HL-60/S4 treated with phorbol 12-myristate 13-acetate at 8.2 ng/mL for 4 days and 3 days (cell line): ENCODE data around the gene ERLEC1.
"Not testable (repeated sequence)": the region's sequence is repeated elsewhere in the genome, so short reads cannot be mapped to it uniquely, and the experiment has no call there.

ENCODE experiments used
- in situ Hi-C: fragments of 300-500 bp; cut with MboI; formaldehyde crosslinking; loops from 2 replicates; pipeline ENCODE4 v1.15.0; 2022; ENCODE audit warnings: low sequenced_read_pairs

ERLEC1 gene

DNA sequence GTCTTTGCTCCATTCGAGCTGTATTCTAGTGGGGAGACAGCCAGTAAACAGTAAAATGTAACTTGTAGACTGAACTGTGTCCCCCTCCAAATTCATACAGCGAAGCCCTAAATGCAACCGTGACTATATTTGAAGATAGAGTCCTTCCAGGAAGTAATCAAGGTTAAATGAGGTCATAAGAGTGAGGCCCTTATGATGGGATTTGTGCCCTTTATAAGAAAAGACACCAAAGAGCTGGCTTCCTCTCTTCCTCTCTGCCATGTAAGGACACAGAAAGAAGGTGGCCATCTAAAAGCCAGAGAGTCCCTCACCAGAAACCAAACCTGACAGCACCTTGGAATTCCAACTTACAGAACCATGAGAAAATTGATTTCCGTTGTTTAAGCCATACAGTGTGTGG, 41.5 kb downstream of the ERLEC1 start:
- in situ Hi-C loops = no loop called here

GRCh38 chr2:53829273-53829979, 42.6 kb downstream of the ERLEC1 start:
- in situ Hi-C loops = no loop called here

DNA sequence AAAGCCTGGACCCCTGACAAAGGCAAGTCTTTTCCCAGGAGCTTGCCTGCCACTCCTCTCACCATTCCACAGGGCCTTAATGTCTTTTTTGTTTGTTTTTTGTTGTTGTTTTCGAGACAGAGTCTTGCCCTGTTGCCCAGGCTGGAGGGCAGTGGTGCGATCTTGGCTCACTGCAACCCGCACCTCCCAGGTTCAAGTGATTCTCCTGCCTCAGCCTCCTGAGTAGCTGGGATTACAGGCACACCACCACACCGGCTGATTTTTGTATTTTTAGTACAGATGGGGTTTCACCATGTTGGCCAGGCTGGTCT, 43.1 kb downstream of the ERLEC1 start:
- in situ Hi-C loops = not testable (repeated sequence)

GRCh38 chr2:53840580-53840979, 53.7 kb downstream of the ERLEC1 start:
- in situ Hi-C loops = no loop called here

DNA sequence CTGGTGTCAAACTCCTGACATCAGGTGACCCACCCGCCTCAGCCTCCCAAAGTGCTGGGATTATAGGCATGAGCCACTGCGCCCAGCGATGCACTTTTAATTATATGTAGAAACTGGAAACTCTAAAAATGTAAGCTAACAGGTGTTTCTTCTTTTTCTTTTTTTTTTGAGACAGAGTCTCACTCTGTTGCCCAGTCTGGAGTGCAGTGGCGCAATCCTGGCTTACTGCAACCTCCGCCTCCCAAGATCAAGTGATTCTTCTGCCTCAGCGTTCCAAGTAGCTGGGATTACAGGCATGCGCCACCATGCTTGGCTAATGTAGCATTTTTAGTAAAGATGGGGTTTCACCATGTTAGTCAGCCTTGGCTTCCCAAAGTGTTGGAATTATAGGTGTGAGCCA, 54.8 kb downstream of the ERLEC1 start:
- in situ Hi-C loops = not testable (repeated sequence)

DNA sequence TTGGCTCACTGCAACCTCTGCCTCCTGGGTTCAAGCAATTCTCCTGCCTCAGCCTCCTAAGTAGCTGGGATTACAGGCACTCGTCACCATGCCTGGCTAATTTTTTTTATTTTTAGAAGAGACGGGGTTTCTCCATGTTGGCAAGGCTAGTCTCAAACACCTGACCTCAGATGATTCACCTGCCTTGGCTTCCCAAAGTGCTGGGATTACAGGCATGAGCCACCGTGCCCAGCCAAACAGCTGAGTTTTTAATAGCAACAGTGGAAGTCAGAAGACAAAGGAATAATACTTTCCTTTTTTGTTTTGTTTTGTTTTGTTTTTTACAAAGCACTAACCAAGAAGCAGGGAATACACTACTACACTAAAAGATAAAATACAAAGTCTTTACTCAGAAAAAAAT, 56.0 kb downstream of the ERLEC1 start:
- in situ Hi-C loops = no loop called here

- in situ Hi-C loops = no loop called here
Measured at GRCh38 chr2:53843595-53843994, 56.8 kb downstream of the ERLEC1 start.

GRCh38 chr2:53848062-53848461, 61.2 kb downstream of the ERLEC1 start:
- in situ Hi-C loops = no loop called here

- in situ Hi-C loops = not testable (repeated sequence)
Measured at GRCh38 chr2:53851052-53851757, 64.4 kb downstream of the ERLEC1 start.

DNA sequence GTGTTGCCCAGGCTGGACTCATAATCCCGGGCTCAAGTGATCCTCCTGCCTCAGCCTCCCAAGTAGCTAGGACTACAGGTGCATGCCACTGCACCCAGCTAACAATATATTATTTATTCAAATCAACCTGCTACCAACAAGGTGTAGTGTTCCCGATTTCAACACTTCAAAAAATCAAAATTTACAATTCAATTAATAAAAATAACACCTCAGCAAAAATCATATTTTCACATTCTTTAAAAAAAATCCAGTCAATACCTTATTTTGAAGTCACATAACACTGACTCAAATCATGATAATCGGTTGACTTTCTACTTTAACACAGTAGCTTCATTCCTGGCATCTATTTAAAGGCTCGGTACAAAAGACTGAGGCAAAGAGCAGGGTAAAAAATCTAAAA, 65.7 kb downstream of the ERLEC1 start:
- in situ Hi-C loops = no loop called here

- in situ Hi-C loops = no loop called here
Measured at GRCh38 chr2:53854678-53855077, 67.8 kb downstream of the ERLEC1 start.

DNA sequence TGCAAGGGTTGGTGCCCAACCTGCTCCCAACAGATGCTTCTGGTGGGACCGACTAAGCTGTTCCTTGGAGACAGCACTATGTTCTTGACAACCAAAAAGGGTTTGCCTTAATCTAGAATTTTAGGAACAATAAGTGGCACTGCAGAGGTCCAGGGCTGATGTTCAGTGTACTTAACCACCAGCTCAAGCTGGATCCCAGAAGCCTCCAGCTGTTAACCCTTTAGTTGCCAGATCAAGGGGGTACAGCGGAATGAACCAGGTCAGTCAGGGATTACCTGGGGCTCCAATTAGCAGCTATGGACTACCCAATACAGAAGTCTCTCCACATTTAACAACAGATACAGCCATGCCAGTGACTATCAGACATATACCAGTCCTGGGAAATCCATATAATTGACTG, 69.4 kb downstream of the ERLEC1 start:
- in situ Hi-C loops = no loop called here

- in situ Hi-C loops = no loop called here
Measured at GRCh38 chr2:53859206-53860181, 72.7 kb downstream of the ERLEC1 start, which contains the start of gene GPR75. TSS of gene GPR75 (minus strand) at chr2:53859967. CDS start at chr2:53854756, 5,211 bp downstream.

GRCh38 chr2:53861824-53862223, 75.0 kb downstream of the ERLEC1 start:
- in situ Hi-C loops = no loop called here

- in situ Hi-C loops = no loop called here
Measured at GRCh38 chr2:53863538-53864227, 76.8 kb downstream of the ERLEC1 start.

DNA sequence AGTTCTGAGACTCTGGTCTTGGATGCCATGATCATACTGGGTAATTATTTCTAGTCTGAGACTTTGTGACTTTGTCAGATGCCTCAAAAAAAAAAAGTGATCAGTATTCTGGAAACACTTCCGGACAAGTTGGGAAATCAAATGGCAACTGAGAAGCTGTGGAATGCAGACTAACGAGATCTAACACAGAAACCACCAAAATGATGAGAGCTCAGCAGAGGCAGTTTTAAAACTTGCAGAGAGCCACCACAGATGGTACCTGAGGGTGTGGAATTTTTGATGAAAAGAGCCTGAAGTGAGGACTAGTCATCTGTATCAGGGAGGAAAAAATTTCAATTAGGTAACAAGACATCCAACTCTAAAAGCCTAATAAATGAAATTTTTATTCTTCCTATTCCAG, 78.4 kb downstream of the ERLEC1 start:
- in situ Hi-C loops = no loop called here

- in situ Hi-C loops = no loop called here
Measured at GRCh38 chr2:53865962-53866361, 79.1 kb downstream of the ERLEC1 start.

- in situ Hi-C loops = no loop called here
Measured at GRCh38 chr2:53867169-53867568, 80.3 kb downstream of the ERLEC1 start.

GRCh38 chr2:53867773-53868172, 80.9 kb downstream of the ERLEC1 start:
- in situ Hi-C loops = no loop called here
